ENCODE measurements around the gene CSF3R.

CSF3R gene

GRCh38 chr1:36456391-36456928 is 26.3 kb downstream of the CSF3R start:
- no peak for DNase-seq (ENCODE audit: extremely low read depth, insufficient read length)
- Histone ChIP-seq H3K27me3 (replicated peaks; ENCODE audit: control insufficient read depth, insufficient read depth, low read length) (no peaks in the 10 kb centered on the region), H3K4me3 (replicated peaks; ENCODE audit: low read depth, low read length) (no peak overlapping the region), H3K36me3 (ENCODE audit: control insufficient read depth, insufficient read depth, low read length) (peaks cover 24% of the 10 kb centered on the region)
- TF ChIP-seq CTCF (IDR thresholded peaks at IDR 0.05; ENCODE audit: insufficient read depth, low read length, poor library complexity, severe bottlenecking), result no peak

GRCh38 chr1:36455386-36455785 is 27.3 kb downstream of the CSF3R start:
- no peaks in the 10 kb centered on the region for H3K27me3 ChIP-seq (replicated peaks; ENCODE audit: control insufficient read depth, insufficient read depth, low read length)
- no peak overlapping the region for H3K4me3 ChIP-seq (replicated peaks; ENCODE audit: low read depth, low read length)
- no peak for DNase-seq (ENCODE audit: extremely low read depth, insufficient read length)
- peaks cover 17% of the 10 kb centered on the region for H3K36me3 ChIP-seq (ENCODE audit: control insufficient read depth, insufficient read depth, low read length)
- TF ChIP-seq CTCF (IDR thresholded peaks at IDR 0.05; ENCODE audit: insufficient read depth, low read length, poor library complexity, severe bottlenecking), result no peak

GRCh38 chr1:36453600-36454388 is 28.9 kb downstream of the CSF3R start:
- Histone ChIP-seq H3K36me3 (ENCODE audit: control insufficient read depth, insufficient read depth, low read length) (peaks cover 13% of the 10 kb centered on the region), H3K27me3 (replicated peaks; ENCODE audit: control insufficient read depth, insufficient read depth, low read length) (no peaks in the 10 kb centered on the region), H3K4me3 (replicated peaks; ENCODE audit: low read depth, low read length) (no peak overlapping the region)
- TF ChIP-seq CTCF (IDR thresholded peaks at IDR 0.05; ENCODE audit: insufficient read depth, low read length, poor library complexity, severe bottlenecking), result no peak
- no peak for DNase-seq (ENCODE audit: extremely low read depth, insufficient read length)

- no peak overlapping the region for H3K4me3 ChIP-seq (replicated peaks; ENCODE audit: low read depth, low read length)
- TF ChIP-seq CTCF (IDR thresholded peaks at IDR 0.05; ENCODE audit: insufficient read depth, low read length, poor library complexity, severe bottlenecking), result no peak
- peaks cover 13% of the 10 kb centered on the region for H3K36me3 ChIP-seq (ENCODE audit: control insufficient read depth, insufficient read depth, low read length)
- no peak for DNase-seq (ENCODE audit: extremely low read depth, insufficient read length)
- no peaks in the 10 kb centered on the region for H3K27me3 ChIP-seq (replicated peaks; ENCODE audit: control insufficient read depth, insufficient read depth, low read length)
Observed at GRCh38 chr1:36453051-36453450, 29.7 kb downstream of the CSF3R start.

GRCh38 chr1:36450919-36451305 is 31.8 kb downstream of the CSF3R start:
- Histone ChIP-seq H3K27me3 (replicated peaks; ENCODE audit: control insufficient read depth, insufficient read depth, low read length) (no peaks in the 10 kb centered on the region), H3K4me3 (replicated peaks; ENCODE audit: low read depth, low read length) (peak overlapping the region; percentile 79), H3K36me3 (ENCODE audit: control insufficient read depth, insufficient read depth, low read length) (peaks cover 8% of the 10 kb centered on the region)
- no peak for TF ChIP-seq CTCF (IDR thresholded peaks at IDR 0.05; ENCODE audit: insufficient read depth, low read length, poor library complexity, severe bottlenecking)
- no peak for DNase-seq (ENCODE audit: extremely low read depth, insufficient read length)
